GM19238 (cell line): ENCODE results near the gene RPS6KA4.

ENCODE experiments used
- DNase-seq: peaks from one replicate; pipeline ENCODE4 v3.0.0; 2011; ENCODE audit warnings: low spot score; ENCODE audit not compliant: insufficient read length

RPS6KA4 gene

DNA sequence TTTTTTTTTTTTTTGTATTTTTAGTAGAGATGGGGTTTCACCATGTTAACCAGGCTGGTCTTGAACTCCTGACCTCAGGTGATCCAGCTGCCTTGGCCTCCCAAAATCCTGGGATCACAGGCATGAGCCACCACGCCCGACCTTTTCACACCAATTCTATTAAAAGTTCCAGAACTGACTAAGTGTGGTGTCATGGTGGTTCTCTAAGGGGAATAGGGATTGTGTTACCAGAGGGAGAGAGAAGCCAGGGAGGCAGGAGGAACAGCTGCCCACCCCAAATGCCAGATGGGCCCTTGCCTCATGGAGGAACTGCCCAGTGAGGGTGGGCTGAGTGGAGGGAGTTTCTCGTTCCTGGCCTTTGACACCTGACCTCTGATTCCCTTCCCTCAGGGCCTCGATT, 5.9 kb downstream of the RPS6KA4 start:
- no peak for DNase-seq

DNA sequence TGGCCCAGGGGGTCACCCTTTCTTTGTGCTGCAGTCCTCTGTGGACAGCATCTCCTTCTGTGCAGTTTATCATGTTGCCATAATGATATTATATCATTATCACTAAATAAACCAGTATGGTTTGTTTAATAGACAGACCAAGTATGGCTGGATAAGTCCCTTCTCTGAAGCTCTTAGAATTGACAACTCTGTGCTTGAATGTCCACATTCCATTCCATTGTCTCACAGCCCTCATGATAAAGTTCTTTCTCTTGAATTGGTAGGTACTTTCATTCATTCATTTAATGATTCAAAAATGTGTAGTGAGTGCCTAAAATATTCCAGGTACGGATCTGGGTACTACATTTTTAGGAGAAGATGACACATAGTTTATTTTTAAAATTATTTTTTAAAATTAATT, 7.8 kb downstream of the RPS6KA4 start:
- no peak for DNase-seq

DNA sequence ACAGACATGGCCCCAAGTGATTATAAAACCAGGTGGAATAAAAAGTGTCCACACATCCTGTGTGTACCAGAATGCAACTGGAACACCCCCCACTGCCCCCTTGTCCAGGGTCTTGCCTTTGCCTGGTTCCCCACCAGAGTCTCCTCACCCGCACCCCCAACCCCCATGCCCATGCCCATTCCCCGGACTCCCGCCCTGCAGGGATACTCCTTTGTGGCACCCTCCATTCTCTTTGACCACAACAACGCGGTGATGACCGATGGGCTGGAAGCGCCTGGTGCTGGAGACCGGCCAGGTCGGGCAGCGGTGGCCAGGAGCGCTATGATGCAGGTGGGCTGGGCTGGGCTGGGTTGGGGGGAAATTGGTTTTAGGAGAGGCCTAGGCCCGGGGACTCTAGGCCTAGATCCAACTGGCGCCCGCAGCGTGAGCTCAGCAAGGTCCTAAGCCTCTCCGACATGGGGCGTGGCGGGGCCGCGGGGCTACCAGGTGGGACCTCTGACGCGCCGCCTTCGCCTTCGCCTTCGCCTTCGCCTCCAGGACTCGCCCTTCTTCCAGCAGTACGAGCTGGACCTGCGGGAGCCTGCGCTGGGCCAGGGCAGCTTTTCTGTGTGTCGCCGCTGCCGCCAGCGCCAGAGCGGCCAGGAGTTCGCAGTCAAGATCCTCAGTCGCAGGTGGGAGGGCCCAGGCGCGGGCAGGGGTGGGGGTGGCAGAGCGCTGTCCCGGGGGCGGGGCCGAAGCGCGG, 9.1 kb downstream of the RPS6KA4 start:
- DNase-seq, result no peak

DNA sequence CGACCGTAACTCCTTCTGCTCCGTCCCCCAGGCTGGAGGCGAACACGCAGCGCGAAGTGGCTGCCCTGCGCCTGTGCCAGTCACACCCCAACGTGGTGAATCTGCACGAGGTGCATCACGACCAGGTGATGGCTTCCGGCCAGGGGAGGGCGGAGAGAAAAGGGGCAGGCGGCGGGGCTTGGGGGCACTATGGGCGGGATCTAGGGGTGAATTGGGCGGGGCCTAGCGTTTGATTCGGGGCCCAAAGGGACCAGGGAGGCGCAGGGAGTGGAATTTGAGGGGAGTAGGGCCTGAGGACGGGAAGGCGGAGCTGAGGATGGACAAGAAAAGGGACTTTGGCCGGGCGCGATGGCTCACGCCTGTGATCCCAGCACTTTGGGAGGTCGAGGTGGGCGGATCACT, 9.7 kb downstream of the RPS6KA4 start:
- DNase-seq, result no peak

DNA sequence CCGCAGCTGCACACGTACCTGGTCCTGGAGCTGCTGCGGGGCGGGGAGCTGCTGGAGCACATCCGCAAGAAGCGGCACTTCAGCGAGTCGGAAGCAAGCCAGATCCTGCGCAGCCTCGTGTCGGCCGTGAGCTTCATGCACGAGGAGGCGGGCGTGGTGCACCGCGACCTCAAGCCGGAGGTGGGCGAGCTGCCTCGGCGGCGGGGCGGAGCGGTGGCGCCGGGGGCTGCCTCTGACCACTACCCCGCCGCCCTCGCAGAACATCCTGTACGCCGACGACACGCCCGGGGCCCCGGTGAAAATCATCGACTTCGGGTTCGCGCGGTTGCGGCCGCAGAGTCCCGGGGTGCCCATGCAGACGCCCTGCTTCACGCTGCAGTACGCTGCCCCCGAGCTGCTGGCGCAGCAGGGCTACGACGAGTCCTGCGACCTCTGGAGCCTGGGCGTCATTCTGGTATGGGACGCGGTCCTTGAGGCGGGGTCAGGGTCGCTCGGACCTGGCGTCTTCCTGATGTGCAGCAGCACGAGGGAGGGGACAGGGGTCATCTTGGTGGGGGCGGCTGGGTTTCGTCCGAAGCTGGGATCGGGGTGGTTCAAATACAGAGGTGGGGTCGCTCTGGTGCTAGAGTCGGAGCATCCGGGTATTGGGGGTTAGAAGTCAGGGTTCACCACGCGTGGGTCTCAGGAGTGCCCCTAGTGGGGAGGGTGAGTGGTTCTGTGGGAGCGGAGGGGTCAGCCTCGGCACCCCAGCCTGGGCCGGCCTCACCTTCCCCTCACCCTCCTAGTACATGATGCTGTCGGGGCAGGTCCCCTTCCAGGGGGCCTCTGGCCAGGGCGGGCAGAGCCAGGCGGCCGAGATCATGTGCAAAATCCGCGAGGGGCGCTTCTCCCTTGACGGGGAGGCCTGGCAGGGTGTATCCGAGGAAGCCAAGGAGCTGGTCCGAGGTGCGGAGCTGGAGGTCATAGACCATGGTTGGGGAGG, 10.8 kb downstream of the RPS6KA4 start:
- DNase-seq, result no peak

DNA sequence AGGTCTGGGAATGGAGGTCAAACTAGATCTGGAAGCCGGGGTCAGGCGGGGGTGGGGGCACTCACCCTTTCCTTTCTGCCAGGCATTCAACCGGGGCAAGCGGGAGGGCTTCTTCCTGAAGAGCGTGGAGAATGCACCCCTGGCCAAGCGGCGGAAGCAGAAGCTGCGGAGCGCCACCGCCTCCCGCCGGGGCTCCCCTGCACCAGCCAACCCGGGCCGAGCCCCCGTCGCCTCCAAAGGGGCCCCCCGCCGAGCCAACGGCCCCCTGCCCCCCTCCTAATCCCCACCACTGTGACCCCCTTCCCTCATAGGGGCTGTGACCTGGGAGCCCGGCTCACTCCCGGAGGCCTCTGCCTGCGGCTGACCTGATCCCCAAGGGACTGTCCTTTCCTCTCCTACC, 12.2 kb downstream of the RPS6KA4 start:
- DNase-seq, result no peak

DNA sequence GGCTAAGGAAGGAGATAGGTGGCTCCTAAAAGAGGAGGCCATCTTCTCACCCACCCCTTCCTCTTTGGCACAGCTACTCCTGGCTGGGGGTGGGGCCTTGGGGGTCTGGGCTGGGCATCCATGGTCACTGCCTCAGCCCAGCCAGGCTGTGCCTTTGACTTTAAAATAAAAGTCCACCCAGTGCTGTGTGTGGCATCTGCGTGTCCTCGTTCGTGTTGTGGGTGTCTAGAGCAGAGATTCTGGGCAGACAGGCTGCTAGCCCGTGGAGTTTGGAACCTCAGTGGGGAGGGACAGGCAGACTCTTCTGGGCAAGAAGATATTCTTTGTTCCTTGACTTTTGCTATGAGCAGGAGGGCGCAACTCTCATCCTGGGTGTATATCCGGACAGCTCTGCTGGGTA, 13.1 kb downstream of the RPS6KA4 start:
- no peak for DNase-seq

DNA sequence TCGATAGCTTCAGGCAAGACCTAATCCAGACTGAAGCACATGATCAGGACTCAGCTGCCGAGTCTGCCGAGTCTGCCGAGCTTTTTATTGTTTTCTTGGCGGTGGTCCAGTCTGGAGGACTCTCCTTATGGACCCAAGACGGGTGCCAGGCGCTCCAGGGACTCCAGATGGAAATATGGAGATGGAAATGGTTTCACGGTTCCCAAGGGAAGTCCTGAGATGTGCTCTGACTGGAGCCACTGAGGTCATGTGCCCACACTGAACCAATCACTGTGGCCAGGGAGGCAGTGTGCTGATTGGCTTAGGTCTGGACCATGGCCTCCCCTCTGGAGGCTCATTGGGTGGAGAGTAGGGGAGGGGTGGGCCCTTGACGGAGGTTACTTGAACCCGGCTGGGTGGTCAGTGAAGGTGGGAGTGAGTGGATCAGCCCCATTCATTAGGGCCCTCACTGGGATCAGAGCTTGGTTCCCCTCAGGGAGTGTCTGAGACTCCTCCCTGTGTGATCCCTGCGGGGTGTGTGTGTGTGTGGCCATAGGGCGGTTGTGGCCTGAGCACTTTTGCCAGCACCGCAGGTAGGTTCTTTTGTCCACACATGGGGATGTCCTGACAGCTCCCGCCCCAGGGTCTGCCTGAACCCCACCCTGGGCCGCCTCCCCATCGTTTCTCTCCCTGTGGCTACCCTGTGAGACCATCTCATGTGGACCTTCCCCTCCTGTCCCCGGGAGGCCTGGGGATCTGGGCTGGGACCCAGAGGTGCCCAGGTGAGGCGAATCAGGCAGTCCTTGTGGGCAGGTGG, 14.0 kb downstream of the RPS6KA4 start:
- no peak for DNase-seq

DNA sequence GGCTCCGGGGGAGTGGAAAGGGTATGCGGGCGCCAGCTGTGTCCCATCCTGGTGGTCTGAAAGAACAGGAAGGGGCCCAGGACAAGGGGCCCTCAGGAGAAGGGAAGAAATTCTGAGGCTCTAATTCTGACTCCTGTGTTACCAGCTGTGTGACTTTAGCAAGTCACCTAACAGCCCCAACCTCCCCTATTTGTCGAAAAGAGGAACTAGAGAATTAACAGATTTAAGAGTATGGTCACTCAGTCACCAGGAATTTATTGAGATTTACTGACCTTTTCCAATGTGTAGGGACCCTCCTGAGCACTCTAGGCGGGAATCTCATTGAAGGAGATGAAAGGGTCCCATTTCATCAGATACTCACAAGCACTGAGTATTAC, 14.6 kb downstream of the RPS6KA4 start:
- DNase-seq, result no peak

DNA sequence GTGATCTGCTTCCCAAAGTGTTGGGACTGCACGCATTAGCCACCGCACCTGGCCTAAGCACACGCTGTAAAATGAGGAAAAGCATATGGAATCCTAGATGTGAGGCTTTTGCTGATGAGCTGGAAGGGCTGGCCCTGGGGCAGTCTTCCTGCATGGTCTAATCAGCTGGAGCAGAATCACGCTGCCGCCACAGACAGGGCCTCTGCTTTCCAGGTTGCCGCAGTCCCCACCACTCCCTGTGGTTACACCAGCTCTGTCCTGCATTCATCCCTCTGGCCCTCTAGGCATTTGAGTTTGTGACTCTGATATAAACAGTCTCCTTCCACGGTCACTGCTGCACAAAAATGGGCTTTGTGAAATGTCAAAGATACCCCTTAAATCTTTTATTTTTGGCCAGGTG, 17.1 kb downstream of the RPS6KA4 start:
- no peak for DNase-seq

DNA sequence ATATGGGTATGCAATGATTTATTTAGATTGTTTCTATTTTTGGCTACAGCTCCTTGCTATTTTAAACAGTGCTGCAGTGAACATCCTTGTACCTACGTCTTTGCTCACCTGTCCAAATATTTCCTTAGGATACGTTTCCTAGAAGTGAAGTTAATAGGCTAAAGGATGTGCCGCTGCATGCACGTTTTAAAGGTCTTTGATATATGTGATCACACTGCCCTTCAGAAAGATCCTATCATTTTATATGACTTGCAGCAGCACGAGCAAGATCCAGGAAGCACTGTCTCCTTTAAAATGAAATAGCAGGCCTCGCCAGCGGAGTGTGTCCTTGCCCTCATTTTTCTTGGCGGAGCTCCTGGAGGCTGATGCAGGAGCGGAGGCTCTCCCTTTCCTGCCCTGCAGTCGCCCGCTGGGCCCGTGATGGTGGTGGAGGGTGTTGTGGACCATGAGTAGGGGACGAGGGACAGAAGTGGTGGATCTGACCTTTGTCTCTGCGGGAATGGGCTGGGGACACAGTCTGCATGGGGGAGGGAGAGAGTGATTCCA, 19.4 kb downstream of the RPS6KA4 start:
- no peak for DNase-seq

DNA sequence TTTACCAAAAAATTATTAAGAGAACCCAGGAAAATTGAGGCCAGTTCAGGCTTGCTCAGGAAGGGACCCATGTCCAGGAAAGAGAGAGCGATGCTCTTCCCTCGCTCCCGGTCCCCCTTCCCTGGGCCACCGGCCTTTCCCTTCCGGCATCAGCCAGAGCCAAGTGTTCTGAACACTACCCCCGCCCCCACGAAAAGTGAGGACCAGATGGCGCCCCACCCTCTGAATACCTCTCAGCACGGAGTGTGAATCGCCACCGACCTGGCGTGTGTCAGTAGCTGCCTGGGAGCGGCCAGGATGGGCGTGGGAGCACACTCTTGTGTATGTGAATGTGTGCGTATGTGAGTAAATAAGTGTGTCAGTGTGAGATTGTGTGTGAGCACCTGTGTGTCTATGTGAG, 20.2 kb downstream of the RPS6KA4 start:
- DNase-seq, result no peak

DNA sequence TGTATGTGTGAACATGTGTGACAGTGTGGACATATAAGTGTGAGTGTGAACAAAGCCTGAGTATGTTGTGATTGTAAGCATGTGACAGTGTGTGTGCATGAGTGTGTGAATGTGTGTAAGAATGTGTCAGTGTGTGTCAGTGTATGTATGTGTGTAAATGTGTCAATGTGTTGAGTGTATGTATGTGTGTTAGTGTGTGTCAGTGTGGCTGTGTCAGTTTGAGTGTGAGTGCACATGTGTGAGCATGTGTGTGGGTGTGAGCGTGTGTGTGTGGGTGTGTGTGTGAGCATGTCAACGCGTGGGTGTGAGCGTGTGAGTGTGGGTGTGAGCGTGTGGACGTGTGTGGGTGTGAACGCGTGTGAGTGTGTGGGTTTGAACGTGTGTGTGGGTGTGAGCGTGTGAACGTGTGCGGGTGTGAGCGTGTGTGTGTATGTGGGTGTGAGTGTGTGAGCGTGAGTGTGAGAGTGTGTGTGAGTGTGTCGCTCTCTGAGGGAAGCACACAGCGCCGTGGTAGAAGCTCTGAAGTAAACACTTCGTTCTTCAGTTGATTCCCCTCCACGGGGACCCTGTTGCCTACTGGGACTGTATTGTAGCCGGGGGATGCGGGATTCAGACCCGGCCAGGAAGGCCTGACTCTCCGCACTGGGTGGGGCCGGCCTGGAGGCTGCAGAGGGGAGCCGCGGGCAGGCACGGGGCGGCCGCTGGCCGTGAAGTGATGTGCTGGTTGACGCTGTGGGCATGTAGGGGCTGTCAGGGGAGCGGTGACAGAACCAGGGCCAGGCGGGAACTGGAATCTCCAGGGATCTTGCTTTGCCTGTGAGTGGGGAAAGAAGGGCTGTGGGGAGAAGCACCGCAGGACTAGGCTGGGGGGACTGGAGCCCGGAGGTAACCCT, 21.1 kb downstream of the RPS6KA4 start:
- no peak for DNase-seq

DNA sequence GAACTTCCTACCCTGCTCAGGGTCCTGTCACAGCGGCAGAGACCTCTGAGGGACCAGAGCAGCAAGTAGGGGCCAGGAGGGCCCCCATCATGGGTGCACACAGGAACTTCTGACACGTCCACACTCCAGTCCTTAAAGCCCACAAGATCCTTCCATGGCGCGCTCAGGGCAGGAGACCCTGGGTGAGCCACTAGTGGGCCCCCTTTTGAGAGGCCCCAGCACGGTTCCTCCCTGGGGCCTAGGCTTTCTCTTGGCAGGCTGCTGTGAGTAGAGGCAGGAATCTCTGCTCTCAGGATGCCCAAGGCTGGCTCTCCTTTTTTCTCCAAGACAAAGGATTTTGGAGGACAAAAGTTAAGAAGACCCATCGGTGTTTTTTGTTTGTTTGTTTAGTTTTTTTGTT, 22.4 kb downstream of the RPS6KA4 start:
- no peak for DNase-seq

DNA sequence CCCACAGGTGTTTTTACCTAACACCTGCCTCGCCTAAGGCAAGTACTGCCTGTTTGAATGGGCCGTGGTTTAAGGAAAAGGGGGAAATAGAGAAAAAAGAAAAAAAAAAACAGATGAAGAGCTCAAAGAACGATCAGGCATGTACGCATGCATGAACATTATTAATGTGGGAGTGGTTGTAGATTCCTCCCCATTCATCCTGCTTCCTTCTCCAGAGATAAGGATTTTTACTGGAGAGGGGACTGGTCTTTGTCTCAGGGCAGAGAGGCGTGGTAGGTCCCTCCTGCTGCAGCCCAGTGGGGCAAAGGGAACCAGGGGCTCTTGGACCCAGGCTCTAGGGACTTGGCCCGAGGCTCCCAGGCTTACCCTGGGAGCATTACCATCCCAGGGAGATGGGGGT, 23.1 kb downstream of the RPS6KA4 start:
- DNase-seq, result no peak

DNA sequence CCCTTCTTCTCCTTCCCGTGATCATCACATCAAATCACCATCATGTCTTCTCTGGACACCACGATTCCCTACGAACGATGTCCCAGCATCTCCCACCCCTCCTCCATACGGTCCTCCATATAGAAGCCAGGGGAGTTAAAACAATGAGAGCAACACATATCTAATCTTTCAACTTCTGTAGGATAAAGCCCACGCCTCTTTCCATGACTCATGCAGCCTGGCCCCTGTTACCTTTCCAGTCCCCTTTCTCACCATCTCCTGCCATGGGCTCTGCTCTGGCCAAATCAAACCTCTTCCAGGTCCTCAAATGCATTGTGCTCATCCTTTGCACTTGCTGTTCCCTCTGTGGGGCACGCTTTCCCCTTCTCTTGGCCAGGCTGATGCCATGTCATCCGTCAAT, 23.6 kb downstream of the RPS6KA4 start:
- no peak for DNase-seq

DNA sequence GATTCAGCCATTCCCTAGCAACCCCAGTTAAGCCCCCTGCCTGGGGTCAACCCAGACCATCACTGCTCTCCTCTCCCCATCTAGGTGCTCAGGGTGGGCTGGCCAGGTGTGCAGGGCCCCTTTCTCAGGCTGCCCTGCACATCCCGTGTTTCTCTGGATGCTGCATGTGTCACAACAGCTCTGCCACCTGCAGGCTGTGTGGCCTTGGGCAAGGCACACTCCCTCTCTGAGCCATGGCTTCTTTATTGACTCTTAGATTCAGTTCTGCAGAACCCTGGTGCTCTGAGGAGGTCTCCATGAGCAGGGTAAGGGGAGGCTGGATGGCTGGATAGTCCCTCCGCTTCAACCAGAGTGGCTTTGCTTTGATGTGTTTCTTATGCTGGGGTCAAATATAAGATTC, 24.6 kb downstream of the RPS6KA4 start:
- DNase-seq, result no peak

DNA sequence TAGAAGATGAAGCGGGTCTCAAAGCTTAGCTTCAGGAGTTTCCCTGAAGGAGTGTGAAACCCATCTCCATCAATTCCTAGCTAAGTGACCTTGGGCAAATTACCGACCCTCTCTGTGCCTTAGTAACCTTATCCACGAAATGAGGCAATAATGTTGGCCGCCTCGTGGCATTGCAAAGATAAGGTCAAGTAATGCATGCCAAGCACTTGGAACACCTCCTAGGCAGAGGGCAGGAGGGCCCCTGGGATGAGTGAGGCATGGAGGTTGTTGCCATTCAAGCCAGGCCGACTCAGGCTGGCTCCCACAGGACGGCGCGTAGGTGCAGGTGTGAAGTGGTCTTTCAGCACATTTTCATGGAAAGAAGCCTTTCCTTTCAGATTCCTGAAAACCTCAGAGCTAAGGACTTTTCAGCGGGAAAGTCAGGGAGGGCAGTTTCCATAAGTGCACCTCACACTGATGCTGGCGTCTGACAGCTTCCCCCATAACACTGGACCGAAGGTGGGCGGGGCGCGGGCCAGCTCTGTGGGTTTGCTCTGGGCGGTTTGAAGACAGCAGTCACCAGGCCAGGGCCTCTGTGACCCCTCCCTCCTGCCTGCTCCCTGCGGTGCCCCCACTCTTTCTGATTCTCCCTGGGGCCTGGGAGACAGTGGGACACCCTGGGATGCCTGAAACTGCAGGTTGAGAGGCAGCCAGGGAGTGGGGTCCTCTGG, 25.2 kb downstream of the RPS6KA4 start:
- DNase-seq, result no peak

DNA sequence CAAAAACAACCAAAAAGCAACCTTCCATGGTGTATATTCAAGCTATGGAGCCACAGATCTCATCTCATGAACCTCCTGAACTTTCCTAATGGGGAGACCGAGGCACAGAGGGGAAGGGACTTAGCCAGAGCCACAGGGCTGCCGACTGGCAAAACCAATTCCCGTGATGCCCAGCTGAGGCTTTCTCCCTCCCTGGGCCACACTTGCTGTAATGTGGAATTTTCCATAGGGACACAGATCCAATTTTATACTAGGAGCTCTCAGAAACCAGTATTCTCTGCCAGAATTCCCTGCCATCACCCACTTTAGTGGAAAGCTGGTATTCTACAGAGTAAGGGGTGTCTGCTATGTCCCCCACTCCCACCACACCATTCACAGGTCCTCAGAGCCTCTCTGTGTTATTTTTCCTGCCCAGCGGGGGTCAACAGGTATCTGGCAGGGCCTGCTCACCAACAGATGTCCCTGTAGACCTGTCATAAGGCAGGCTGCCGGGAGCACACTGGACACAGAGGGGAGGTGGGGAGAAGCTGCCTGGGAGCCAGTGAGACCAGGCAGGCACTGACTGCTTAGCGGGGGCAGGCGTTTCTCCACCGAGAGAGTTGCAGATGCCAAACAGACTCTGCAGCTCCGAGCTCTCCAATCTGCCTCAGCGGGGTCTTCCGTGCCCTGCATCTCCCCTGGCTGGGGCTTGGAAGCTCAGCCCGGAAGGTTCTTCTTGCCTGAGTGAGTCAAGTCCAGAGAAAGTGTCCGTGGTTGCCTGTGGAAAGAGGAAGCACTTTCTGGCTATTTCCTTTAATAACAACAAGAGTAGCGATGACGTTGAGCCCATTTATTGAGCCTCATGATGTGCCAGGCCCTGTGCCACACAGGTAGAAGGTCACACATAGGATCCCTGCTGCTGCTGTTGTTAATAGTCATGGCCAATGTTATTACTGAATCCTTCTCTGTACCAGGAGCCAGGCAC, 26.3 kb downstream of the RPS6KA4 start:
- no peak for DNase-seq
